KMS-11 (cell line): ENCODE measurements around the gene RASD2.
"Not testable (repeated sequence)": the region's sequence is repeated elsewhere in the genome, so short reads cannot be mapped to it uniquely, and the experiment has no call there.

ENCODE experiments used
- H2AFZ ChIP-seq: fragments of 200-600 bp; sonication (generic); 2 replicates; pipeline ENCODE4 v1.6.1; 2016; ENCODE audit warnings: antibody characterized with exemption, mixed run types, low read depth
- H3K27ac ChIP-seq: fragments of 200-600 bp; sonication (generic); 2 replicates; pipeline ENCODE4 v1.6.1; 2016; ENCODE audit warnings: mild to moderate bottlenecking, mixed run types
- H3K27me3 ChIP-seq: fragments of 200-600 bp; sonication (generic); 2 replicates; pipeline ENCODE4 v1.6.1; 2017; ENCODE audit warnings: mild to moderate bottlenecking, low read depth, mixed run types, moderate library complexity; ENCODE audit not compliant: insufficient read depth
- H3K36me3 ChIP-seq: fragments of 200-600 bp; sonication (generic); 2 replicates; pipeline ENCODE4 v1.6.1; 2017; ENCODE audit warnings: mild to moderate bottlenecking, mixed run types; ENCODE audit not compliant: insufficient read depth
- H3K4me1 ChIP-seq: fragments of 200-600 bp; sonication (generic); 2 replicates; pipeline ENCODE4 v1.6.1; 2016; ENCODE audit warnings: mild to moderate bottlenecking, low read depth, mixed run types; ENCODE audit not compliant: poor library complexity, severe bottlenecking
- H3K4me2 ChIP-seq: fragments of 200-600 bp; sonication (generic); 2 replicates; pipeline ENCODE4 v1.7.0; 2016; ENCODE audit warnings: mild to moderate bottlenecking, mixed run types
- H3K4me3 ChIP-seq: fragments of 200-600 bp; sonication (generic); IDR thresholded peaks from 2 replicates; pipeline ENCODE4 v1.6.1; 2017; ENCODE audit warnings: low read depth, low read length, mixed read lengths; ENCODE audit not compliant: insufficient read depth
- H3K79me2 ChIP-seq: fragments of 200-600 bp; sonication (generic); 2 replicates; pipeline ENCODE4 v1.6.1; 2016; ENCODE audit warnings: low read depth, mixed run types; ENCODE audit not compliant: insufficient read depth
- H3K9ac ChIP-seq: fragments of 200-600 bp; sonication (generic); 2 replicates; pipeline ENCODE4 v1.6.1; 2016; ENCODE audit warnings: mild to moderate bottlenecking, mixed run types
- H4K20me1 ChIP-seq: fragments of 200-600 bp; sonication (generic); 2 replicates; pipeline ENCODE4 v1.6.1; 2016; ENCODE audit warnings: mild to moderate bottlenecking, mixed run types; ENCODE audit not compliant: insufficient read depth
- CTCF ChIP-seq: fragments of 200-600 bp; sonication (generic); conservative IDR thresholded peaks from 2 replicates; pipeline ENCODE4 v1.6.1; 2017; ENCODE audit warnings: low read depth, mild to moderate bottlenecking, antibody characterized with exemption, low read length, moderate library complexity, mixed read lengths

Gene RASD2

GRCh38 chr22:35506259-35506570 is 34.4 kb upstream of the RASD2 start:
- H3K4me2 ChIP-seq, result no peak overlapping the region
- no peak overlapping the region for H2AFZ ChIP-seq
- H3K9ac ChIP-seq, result no peak overlapping the region
- no peaks in the 10 kb centered on the region for H4K20me1 ChIP-seq
- H3K36me3 ChIP-seq, result no peaks in the 10 kb centered on the region
- TF ChIP-seq CTCF, result no peak
- H3K4me3 ChIP-seq, result no peak overlapping the region
- H3K27ac ChIP-seq, result no peak overlapping the region
- no peaks in the 10 kb centered on the region for H3K4me1 ChIP-seq
- H3K27me3 ChIP-seq, result no peaks in the 10 kb centered on the region; the same call in 1 of the 2 replicates
- H3K79me2 ChIP-seq, result no peaks in the 10 kb centered on the region

- H3K4me1 ChIP-seq, H3K79me2 ChIP-seq, H4K20me1 ChIP-seq, H3K36me3 ChIP-seq, H2AFZ ChIP-seq, H3K4me2 ChIP-seq, H3K9ac ChIP-seq, H3K27me3 ChIP-seq, H3K27ac ChIP-seq, H3K4me3 ChIP-seq: not testable (repeated sequence)
Observed at GRCh38 chr22:35507851-35508250, 32.8 kb upstream of the RASD2 start.

- Histone ChIP-seq H3K4me2 (no peak overlapping the region), H3K9ac (no peak overlapping the region)
Observed at GRCh38 chr22:35509451-35509850, 31.2 kb upstream of the RASD2 start.

GRCh38 chr22:35509960-35510359 is 30.7 kb upstream of the RASD2 start:
- Histone ChIP-seq H3K36me3 (no peaks in the 10 kb centered on the region), H3K27ac (no peak overlapping the region), H3K27me3 (no peaks in the 10 kb centered on the region; the same call in 1 of the 2 replicates), H2AFZ (no peak overlapping the region), H3K4me1 (no peaks in the 10 kb centered on the region), H3K9ac (no peak overlapping the region), H4K20me1 (no peaks in the 10 kb centered on the region), H3K4me2 (no peak overlapping the region), H3K4me3 (no peak overlapping the region), H3K79me2 (no peaks in the 10 kb centered on the region)
- TF ChIP-seq CTCF, result no peak

More at GRCh38 chr22:35509451-35509850, 31.2 kb upstream of the RASD2 start:
- TF ChIP-seq CTCF, result no peak
- Histone ChIP-seq H3K4me1 (no peaks in the 10 kb centered on the region), H3K27ac (no peak overlapping the region), H3K36me3 (no peaks in the 10 kb centered on the region), H3K4me3 (no peak overlapping the region), H2AFZ (no peak overlapping the region), H3K79me2 (no peaks in the 10 kb centered on the region), H3K27me3 (no peaks in the 10 kb centered on the region; the same call in 1 of the 2 replicates), H4K20me1 (no peaks in the 10 kb centered on the region)

GRCh38 chr22:35510481-35510934 is 30.1 kb upstream of the RASD2 start:
- H3K9ac ChIP-seq, result no peak overlapping the region
- peaks cover 3% of the 10 kb centered on the region; the same call in 1 of the 2 replicates for H3K27me3 ChIP-seq
- H3K79me2 ChIP-seq, result no peaks in the 10 kb centered on the region
- no peaks in the 10 kb centered on the region for H3K4me1 ChIP-seq
- H3K27ac ChIP-seq, result no peak overlapping the region
- TF ChIP-seq CTCF, result no peak
- H3K4me2 ChIP-seq, result no peak overlapping the region
- no peaks in the 10 kb centered on the region for H4K20me1 ChIP-seq
- H3K4me3 ChIP-seq, result no peak overlapping the region
- no peak overlapping the region for H2AFZ ChIP-seq
- no peaks in the 10 kb centered on the region for H3K36me3 ChIP-seq
